Stimulated activated naive B cell treated with anti-CD40 and anti-IgM and Interleukin-4, amounts not matched to agents 10 μg/mL and 1 μg/mL and 100 μg/mL, for 72 hours (primary cell): ENCODE results near the gene GPX3.
A peak's percentile ranks its signal among the peaks of the same experiment; 100 is the strongest.

Source experiments
- ATAC-seq, 2 donors: fragments of 150-1000 bp; cut with Tn5 transposase; replicated peaks; 2 replicates each; pipeline ENCODE4 v1.10.0; 2021; ENCODE audit warnings: moderate library complexity in 1 of 2
- DNase-seq: peaks from one replicate; pipeline ENCODE4 v3.0.0; 2021
- H3K27ac Mint-ChIP-seq: one replicate; pipeline ENCODE4 v1.8.0; 2022; ENCODE audit warnings: mild to moderate bottlenecking, mixed read lengths
- H3K27me3 Mint-ChIP-seq, 2 donors: one replicate each; pipeline ENCODE4 v1.8.0; 2022; ENCODE audit warnings: mixed read lengths in 2 of 2
- H3K36me3 Mint-ChIP-seq, 2 donors: one replicate each; pipeline ENCODE4 v1.8.0; 2022; ENCODE audit warnings: mixed read lengths in 2 of 2, mild to moderate bottlenecking in 1 of 2
- H3K4me1 Mint-ChIP-seq, 2 donors: one replicate each; pipeline ENCODE4 v1.8.0; 2022; ENCODE audit warnings: mixed read lengths in 2 of 2, mild to moderate bottlenecking in 1 of 2
- H3K4me3 Mint-ChIP-seq, 2 donors: one replicate each; pipeline ENCODE4 v1.8.0; 2022; ENCODE audit warnings: mild to moderate bottlenecking in 2 of 2, mixed read lengths in 2 of 2, moderate library complexity in 1 of 2
- H3K9me3 Mint-ChIP-seq, 2 donors: one replicate each; pipeline ENCODE4 v1.8.0; 2022; ENCODE audit warnings: mixed read lengths in 2 of 2, mild to moderate bottlenecking in 1 of 2

GPX3 gene, protein sequence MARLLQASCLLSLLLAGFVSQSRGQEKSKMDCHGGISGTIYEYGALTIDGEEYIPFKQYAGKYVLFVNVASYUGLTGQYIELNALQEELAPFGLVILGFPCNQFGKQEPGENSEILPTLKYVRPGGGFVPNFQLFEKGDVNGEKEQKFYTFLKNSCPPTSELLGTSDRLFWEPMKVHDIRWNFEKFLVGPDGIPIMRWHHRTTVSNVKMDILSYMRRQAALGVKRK

DNA sequence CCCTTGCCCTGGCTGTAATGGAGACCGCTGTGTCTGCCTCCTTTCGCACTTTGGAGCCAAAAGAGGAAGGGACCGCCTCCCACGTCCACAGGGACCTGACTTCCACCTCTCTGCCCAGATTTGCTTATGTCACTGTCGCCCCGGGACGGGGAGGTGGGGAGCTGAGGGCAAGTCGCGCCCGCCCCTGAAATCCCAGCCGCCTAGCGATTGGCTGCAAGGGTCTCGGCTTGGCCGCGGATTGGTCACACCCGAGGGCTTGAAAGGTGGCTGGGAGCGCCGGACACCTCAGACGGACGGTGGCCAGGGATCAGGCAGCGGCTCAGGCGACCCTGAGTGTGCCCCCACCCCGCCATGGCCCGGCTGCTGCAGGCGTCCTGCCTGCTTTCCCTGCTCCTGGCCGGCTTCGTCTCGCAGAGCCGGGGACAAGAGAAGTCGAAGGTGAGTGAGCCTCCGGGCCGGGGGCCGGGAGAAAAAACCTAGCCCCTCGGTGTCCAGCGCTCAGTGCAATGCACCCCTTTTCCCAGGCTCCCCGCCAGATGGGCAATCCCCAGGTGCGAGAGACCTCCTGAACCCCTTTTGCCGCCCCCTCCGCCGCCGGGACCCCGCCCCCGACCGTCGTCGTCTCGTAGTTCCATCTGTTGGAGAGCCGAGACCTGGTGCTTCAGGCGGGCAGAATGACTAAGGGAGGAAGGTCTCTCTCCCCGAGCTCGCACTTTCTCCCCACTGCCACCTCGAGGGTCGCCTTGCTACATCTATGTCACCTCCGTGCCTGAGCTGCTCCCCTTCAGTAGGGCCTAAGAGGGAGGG lies at the start of gene GPX3:
TSS of gene GPX3 (plus strand) at position 288 of the 807 bp plus-strand sequence. CDS start at position 352, 64 bp downstream.
- Mint-ChIP-seq H3K4me3 (peak within 1 kb of the TSS; percentile 78 to 80), H3K27ac (peak within 1 kb of the TSS; percentile 92)
- ATAC-seq = peak; percentile 71 to 76

DNA sequence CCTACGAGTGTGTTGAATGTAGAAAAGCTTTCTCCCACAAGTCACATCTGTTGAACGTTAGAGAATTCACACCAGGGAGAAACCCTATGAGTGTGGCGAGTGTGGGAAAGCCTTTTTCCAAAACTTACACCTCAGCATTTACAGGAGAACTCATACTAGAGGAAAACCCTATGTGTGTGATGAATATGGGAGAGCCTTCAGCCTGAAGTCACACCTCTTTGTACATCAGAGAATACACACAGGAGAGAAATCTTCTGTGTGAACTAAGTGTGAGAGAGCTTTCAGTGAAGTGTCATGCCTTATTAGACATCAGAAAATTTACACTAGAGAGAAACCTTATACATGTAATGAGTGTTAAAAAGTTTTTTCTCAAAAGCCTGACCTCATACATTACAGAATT lies 41.8 kb upstream of the GPX3 start:
- H3K27me3 Mint-ChIP-seq = peaks cover 8 to 14% of the 10 kb centered on the region in 2 donors
- DNase-seq (no peak), ATAC-seq (no peak)
- H3K4me3 Mint-ChIP-seq = no peak overlapping the region
- H3K9me3 Mint-ChIP-seq = peaks cover 5 to 8% of the 10 kb centered on the region in 2 donors
- peaks cover 0 to 6% of the 10 kb centered on the region in 2 donors for H3K36me3 Mint-ChIP-seq
- no peak overlapping the region for H3K27ac Mint-ChIP-seq
- no peaks in the 10 kb centered on the region for H3K4me1 Mint-ChIP-seq

More for the DNA sequence above, at the start of gene GPX3:
- Mint-ChIP-seq H3K36me3 (peaks cover 24 to 36% of the 10 kb centered on the region in 2 donors), H3K4me1 (peaks cover 36 to 55% of the 10 kb centered on the region in 2 donors), H3K27me3 (no peaks in the 10 kb centered on the region), H3K9me3 (no peaks in the 10 kb centered on the region)
- peak; percentile 53 for DNase-seq

DNA sequence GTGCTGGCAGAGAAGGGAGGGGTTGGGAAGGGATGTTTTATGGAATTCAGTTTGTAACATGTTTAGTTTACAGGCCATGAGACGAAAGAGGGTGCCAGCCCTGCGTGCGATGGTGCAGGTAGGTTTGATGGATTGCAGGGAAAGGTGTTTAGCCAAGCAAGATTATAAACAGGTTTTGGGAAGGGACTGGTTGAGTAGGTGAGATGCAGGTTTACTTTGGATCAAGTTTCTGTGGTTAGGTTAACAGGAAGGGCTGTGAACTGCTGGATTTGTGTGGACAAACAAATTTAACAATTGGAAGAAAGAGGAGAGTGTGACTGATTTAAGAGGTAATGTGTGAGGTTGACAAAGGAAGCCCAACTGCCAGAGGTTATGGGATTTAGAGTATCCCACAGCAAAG lies 32.6 kb upstream of the GPX3 start:
- ATAC-seq (no peak), DNase-seq (no peak)
- H3K9me3 Mint-ChIP-seq = peaks cover 3 to 10% of the 10 kb centered on the region in 2 donors
- H3K4me1 Mint-ChIP-seq = no peaks in the 10 kb centered on the region
- H3K27ac Mint-ChIP-seq = no peak overlapping the region
- no peak overlapping the region for H3K4me3 Mint-ChIP-seq
- peaks cover 10 to 12% of the 10 kb centered on the region in 2 donors for H3K27me3 Mint-ChIP-seq
- H3K36me3 Mint-ChIP-seq = peaks cover 12 to 15% of the 10 kb centered on the region in 2 donors

DNA sequence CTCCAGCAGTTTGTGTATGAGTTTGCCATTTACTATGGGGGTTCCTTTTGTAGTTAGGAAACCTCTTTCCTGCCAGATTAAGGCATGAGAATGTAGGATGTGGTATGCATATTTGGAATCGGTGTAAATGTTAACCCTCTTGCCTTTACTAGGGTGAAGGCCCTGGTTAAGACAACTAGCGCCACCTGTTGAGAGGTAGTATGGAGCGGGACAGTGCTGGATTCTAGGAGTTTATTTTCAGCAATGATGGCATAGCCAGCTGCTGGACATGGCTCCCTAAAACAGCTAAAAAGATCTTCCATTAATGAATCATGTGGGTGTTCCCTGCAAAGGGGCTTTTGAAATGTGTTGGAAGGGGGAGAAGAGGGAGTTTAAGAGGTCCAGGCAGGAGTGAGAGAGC lies 30.7 kb upstream of the GPX3 start:
- no peak overlapping the region for H3K4me3 Mint-ChIP-seq
- no peak for ATAC-seq
- DNase-seq = no peak
- H3K36me3 Mint-ChIP-seq = peaks cover 19 to 23% of the 10 kb centered on the region in 2 donors
- no peaks in the 10 kb centered on the region for H3K4me1 Mint-ChIP-seq
- H3K27ac Mint-ChIP-seq = no peak overlapping the region
- H3K27me3 Mint-ChIP-seq = peaks cover 10 to 12% of the 10 kb centered on the region in 2 donors
- H3K9me3 Mint-ChIP-seq = peaks cover 8 to 16% of the 10 kb centered on the region in 2 donors

DNA sequence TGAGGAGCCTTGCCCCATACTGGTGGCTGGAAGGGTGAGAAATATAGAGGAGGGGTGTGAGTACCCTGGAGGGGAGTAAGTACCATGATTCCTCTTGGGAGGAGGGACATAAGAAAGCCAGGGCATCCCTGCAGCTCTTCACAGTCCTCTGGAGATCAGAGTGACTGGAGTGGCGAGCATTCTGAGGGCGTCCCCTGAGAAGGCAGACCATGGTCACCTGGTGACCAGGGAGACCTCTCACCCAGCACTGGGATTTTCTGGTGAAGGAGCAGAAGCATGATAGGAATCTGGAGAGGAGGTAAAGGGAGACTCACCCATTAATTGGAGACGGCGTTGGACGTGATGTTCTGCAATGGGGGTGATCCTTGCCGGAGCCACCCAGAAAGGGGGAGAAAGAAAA lies 27.7 kb upstream of the GPX3 start:
- ATAC-seq (no peak), DNase-seq (no peak)
- H3K9me3 Mint-ChIP-seq = peaks cover 10 to 16% of the 10 kb centered on the region in 2 donors
- peaks cover 19 to 29% of the 10 kb centered on the region in 2 donors for H3K36me3 Mint-ChIP-seq
- peaks cover 12 to 16% of the 10 kb centered on the region in 2 donors for H3K27me3 Mint-ChIP-seq
- H3K4me1 Mint-ChIP-seq = no peaks in the 10 kb centered on the region
- no peak overlapping the region for H3K27ac Mint-ChIP-seq
- H3K4me3 Mint-ChIP-seq = no peak overlapping the region

DNA sequence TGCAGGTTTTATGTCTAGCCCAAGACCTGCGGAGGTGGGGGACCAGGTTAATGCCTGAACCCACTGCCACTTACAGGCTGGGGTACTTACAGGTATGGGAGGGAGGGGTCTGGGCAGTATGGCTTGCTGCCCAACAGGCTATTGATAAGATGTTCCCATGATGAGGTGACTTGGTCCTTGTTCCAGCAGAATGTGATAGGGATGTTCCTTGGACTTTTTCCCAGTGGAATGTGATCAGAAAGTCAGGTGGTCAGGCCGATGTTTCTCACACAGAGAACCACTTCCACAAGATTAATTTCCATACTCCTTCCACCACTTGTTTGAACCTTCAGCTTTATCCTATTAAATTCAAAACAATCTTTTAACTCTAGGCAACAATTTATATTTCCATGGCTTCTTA lies 27.0 kb upstream of the GPX3 start:
- H3K4me3 Mint-ChIP-seq = no peak overlapping the region
- H3K9me3 Mint-ChIP-seq = peaks cover 10 to 16% of the 10 kb centered on the region in 2 donors
- H3K27ac Mint-ChIP-seq = no peak overlapping the region
- H3K4me1 Mint-ChIP-seq = no peaks in the 10 kb centered on the region
- DNase-seq = no peak
- peaks cover 12 to 18% of the 10 kb centered on the region in 2 donors for H3K27me3 Mint-ChIP-seq
- no peak for ATAC-seq
- peaks cover 20 to 30% of the 10 kb centered on the region in 2 donors for H3K36me3 Mint-ChIP-seq

DNA sequence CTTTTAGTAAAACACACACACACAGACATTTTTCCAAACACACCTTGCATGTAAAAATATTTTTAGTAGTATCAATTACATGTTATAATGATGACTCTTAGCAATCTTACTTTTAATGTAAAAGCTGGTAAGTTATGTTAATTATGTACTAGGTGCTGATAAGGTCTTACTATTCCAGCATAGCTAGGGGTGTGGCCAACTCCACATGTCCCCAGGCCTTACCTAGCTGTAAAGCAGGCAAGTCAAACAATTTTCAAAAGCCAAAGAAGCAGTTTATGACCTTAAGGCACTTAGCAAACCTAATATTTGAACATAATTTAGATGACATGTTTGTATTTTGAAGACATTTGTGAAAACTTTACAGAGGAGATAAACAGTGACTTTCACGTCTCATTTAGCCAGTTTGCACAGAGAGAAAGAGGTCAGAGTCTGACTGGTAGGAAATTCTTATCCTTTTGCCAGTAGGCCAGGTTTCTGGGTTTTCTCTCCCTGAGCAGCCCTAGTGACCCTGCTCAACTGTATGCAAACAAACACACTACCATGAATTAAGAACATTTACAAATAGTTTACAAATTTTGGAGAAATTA lies 26.5 kb upstream of the GPX3 start:
- Mint-ChIP-seq H3K4me1 (no peaks in the 10 kb centered on the region), H3K4me3 (no peak overlapping the region)
- no peak for DNase-seq

DNA sequence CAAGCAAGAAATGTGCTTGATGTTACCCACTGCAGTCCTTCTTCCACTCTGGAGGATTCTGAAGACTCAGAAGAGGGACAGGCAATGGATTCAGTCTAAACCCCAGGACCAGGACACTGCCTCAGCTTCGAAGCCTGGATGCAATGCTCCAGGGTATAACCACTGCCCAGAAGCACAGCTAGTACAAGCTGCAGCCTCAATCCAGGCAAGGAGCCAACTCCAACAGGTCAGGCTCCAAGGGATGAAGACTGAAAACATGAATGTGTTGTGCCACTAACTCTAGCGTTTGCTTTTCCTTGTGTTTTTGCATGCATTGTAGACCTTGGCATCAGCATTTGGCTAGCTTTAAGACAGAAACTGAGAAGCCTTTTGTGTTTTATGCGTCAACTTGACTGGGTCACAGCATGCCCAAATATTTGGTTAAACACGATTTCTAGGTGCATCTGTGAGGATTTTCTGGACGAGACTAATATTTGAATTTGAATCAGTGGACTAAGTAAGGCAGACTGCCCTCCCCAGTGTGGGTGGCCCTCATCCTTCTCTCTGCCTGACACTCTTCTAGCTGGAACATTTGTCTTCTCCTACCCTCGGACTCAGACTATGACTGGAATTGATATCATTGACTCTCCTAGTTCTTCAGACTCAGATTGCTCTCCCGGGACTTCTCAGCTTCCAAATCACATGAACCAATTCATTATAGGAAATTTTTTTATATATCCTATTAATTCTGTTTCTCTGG lies 20.5 kb upstream of the GPX3 start:
- Mint-ChIP-seq H3K27me3 (peaks cover 4 to 14% of the 10 kb centered on the region in 2 donors), H3K36me3 (peaks cover 6 to 8% of the 10 kb centered on the region in 2 donors), H3K9me3 (peaks cover 0 to 2% of the 10 kb centered on the region in 2 donors), H3K4me3 (no peak overlapping the region), H3K4me1 (no peaks in the 10 kb centered on the region), H3K27ac (no peak overlapping the region)
- DNase-seq (no peak), ATAC-seq (no peak)

More for the DNA sequence above, 26.5 kb upstream of the GPX3 start:
- peaks cover 12 to 21% of the 10 kb centered on the region in 2 donors for H3K27me3 Mint-ChIP-seq
- ATAC-seq = no peak
- H3K27ac Mint-ChIP-seq = no peak overlapping the region
- H3K36me3 Mint-ChIP-seq = peaks cover 20 to 30% of the 10 kb centered on the region in 2 donors
- peaks cover 10 to 16% of the 10 kb centered on the region in 2 donors for H3K9me3 Mint-ChIP-seq

DNA sequence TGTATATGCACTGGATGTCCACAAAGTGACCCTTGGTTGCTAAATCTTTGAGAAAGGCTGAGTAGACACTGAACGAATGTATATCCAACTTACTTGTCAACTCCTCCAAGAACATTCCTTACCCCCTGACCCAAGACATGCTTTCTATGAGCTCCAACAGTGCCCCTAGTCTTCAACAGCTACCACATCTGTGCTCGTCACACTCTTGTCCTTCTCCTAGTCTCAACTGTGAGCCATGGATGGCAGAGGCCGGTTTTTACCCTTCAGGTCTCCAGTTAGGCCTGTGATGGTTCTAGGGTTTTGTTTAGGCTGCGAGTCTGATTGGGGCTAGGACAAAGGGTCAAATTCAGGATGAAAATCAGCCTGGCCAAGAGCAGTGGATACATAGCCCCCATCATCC lies 19.0 kb upstream of the GPX3 start:
- Mint-ChIP-seq H3K36me3 (peaks cover 6 to 8% of the 10 kb centered on the region in 2 donors), H3K9me3 (no peaks in the 10 kb centered on the region), H3K27ac (no peak overlapping the region), H3K4me3 (no peak overlapping the region), H3K4me1 (no peaks in the 10 kb centered on the region), H3K27me3 (peaks cover 4 to 14% of the 10 kb centered on the region in 2 donors)
- DNase-seq (no peak), ATAC-seq (no peak)

DNA sequence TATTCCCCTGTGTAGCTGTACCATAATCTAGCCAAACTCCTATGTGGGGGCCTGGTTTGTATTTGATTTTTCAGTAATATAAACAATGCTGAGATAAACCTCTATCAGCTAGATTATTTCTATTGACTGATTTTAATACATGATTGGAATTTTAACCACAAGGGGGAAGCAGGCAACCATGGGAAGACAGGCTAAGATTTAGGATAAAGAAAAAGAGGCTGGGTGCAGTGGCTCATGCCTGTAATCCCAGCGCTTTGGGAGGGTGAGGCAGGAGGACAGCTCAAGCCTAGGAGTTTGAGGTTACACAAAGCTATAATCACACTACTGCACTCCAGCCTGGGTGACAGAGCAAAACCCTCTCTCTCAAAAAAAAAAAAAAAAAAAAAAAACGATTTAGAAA lies 18.1 kb upstream of the GPX3 start:
- Mint-ChIP-seq H3K4me3 (no peak overlapping the region), H3K27me3 (peaks cover 4 to 18% of the 10 kb centered on the region in 2 donors), H3K4me1 (no peaks in the 10 kb centered on the region), H3K36me3 (peaks cover 6% of the 10 kb centered on the region in 2 donors), H3K9me3 (no peaks in the 10 kb centered on the region), H3K27ac (no peak overlapping the region)
- DNase-seq (no peak), ATAC-seq (no peak)

DNA sequence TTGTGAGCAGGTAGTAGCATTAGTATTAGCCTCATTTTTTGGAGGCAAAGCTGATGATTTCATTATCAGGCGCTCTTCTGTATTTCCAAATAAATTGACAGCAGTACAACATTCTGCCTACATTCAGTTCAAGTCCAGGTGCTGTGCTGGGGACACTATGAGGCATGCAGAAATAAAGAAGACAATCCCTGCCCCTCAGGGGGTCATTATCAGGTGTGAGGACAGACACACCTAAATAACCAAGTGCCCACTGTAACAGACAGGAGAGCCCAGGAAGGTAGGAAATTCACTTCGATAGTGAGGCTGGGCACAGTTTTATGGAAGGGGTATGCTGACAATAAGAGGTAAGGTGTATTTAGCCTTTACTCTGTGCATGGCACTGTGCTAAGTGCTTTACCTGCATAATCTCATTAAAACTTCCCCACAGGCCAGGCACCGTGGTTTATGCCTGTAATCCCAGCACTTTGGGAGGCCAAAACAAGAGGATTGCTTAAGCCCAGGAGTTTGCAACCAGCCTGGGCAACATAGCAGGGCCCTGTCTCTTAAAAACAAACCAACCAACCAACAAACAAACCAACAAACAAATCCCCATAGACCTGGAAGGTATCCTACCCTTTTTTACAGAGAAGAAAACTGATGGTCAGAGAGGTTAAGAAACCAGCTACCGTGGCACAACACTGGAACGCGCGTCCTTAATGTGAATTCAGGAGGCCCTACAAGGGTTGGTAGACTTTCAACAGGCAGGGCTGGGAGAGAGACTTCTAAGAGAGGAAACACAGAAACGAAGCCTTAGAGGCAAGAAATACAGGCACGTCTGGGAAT lies 17.5 kb upstream of the GPX3 start:
- H3K9me3 Mint-ChIP-seq = no peaks in the 10 kb centered on the region
- no peak for ATAC-seq
- peaks cover 4 to 11% of the 10 kb centered on the region in 2 donors for H3K27me3 Mint-ChIP-seq
- no peak overlapping the region for H3K27ac Mint-ChIP-seq
- H3K4me1 Mint-ChIP-seq = no peaks in the 10 kb centered on the region
- peaks cover 0 to 3% of the 10 kb centered on the region in 2 donors for H3K36me3 Mint-ChIP-seq
- no peak for DNase-seq
- H3K4me3 Mint-ChIP-seq = no peak overlapping the region

DNA sequence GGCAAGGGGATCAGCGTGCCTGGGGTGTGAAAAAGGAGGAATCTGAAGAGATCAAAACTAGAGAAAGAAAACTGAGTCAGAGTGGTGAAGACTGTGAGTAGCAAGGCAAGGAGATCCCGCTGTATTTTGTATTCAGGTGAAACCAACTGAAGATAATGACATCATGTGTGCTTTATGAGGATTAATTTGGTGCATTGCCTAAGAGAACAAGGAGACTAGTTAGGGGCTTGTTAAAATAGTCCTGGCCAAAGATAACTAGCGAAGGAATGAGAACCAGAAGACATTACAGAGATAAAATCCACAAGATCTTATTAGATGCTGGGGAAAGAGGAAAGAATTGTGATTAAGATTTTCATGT lies 16.9 kb upstream of the GPX3 start:
- Mint-ChIP-seq H3K27me3 (peaks cover 4 to 11% of the 10 kb centered on the region in 2 donors), H3K27ac (no peak overlapping the region), H3K4me3 (no peak overlapping the region), H3K36me3 (peaks cover 0 to 3% of the 10 kb centered on the region in 2 donors), H3K4me1 (no peaks in the 10 kb centered on the region), H3K9me3 (no peaks in the 10 kb centered on the region)
- no peak for DNase-seq
- ATAC-seq = no peak

DNA sequence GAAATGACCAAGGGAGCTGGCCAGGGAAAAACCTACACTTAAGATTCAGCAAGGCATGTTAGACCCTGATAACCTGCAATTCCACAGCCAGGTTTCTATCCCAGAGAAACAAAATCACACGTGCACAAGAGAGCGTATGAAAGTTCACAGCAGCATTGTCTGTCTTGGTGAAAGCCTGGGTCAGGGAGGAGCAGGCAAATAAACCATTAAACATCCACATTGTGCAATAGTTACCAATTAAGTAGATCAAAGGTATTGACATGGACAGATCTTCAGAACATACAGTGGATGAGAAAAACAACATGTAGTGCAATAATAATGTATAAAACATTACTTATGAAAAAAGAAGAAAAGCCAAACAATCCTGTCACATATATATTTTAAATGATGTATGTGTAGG lies 15.9 kb upstream of the GPX3 start:
- Mint-ChIP-seq H3K4me3 (no peak overlapping the region), H3K27ac (no peak overlapping the region), H3K9me3 (no peaks in the 10 kb centered on the region), H3K4me1 (no peaks in the 10 kb centered on the region), H3K36me3 (peaks cover 0 to 3% of the 10 kb centered on the region in 2 donors), H3K27me3 (peaks cover 4 to 12% of the 10 kb centered on the region in 2 donors)
- ATAC-seq (no peak), DNase-seq (no peak)
